Measurements from ENCODE around the gene SPAG6.

Gene SPAG6

GRCh38 chr10:22349755-22350154 is 4.5 kb downstream of the SPAG6 start:
- Histone ChIP-seq H3K27ac (ENCODE audit: extremely low read depth, low read depth, low read length) (no peak overlapping the region), H3K36me3 (ENCODE audit: control insufficient read depth in 2 of 2, insufficient read depth in 1 of 2, low read length in 2 of 2) (no peaks in the 10 kb centered on the region), H3K9me3 (ENCODE audit: control insufficient read depth, insufficient read depth, low read depth, low read length) (no peaks in the 10 kb centered on the region), H3K4me1 (ENCODE audit: control insufficient read depth, insufficient read depth, low read length) (no peaks in the 10 kb centered on the region; the same call in 1 of the 2 replicates), H3K4me3 (ENCODE audit: low read depth, low read length) (no peak overlapping the region)
- ChIA-PET CTCF (interaction anchor here (0.6 to 0.8 kb wide), 3 partner anchors 24 to 367 kb away, joined by 3 to 4 read pairs (median 4); no protein-coding TSS in a partner anchor), POLR2A (no interaction called here)
- TF ChIP-seq ZNF670 (tag by site-specific recombination; IDR thresholded peaks at IDR 0.05; ENCODE audit: low read depth): no peak
- no peak for TF ChIP-seq WT1 (tag by site-specific recombination; IDR thresholded peaks at IDR 0.05)
- TF ChIP-seq ZNF768 (tag by site-specific recombination; IDR thresholded peaks at IDR 0.05): no peak
- no peak for TF ChIP-seq ZNF544 (tag by site-specific recombination; IDR thresholded peaks at IDR 0.05)
- no peak for TF ChIP-seq ZNF488 (tag by site-specific recombination; IDR thresholded peaks at IDR 0.05)
- TF ChIP-seq BCL6B (tag by site-specific recombination; IDR thresholded peaks at IDR 0.05): no peak
- TF ChIP-seq ZNF48 (tag by site-specific recombination; IDR thresholded peaks at IDR 0.05): no peak
- TF ChIP-seq ZBTB20 (tag by site-specific recombination; IDR thresholded peaks at IDR 0.05): no peak
- TF ChIP-seq OVOL3 (tag by site-specific recombination; IDR thresholded peaks at IDR 0.05): no peak
- TF ChIP-seq ZNF426 (tag by site-specific recombination; IDR thresholded peaks at IDR 0.05): no peak
- no peak for TF ChIP-seq GLIS2 (tag by site-specific recombination; IDR thresholded peaks at IDR 0.05)
- no peak for TF ChIP-seq ZNF366 (tag by site-specific recombination; conservative IDR thresholded peaks at IDR 0.05)
- TF ChIP-seq ZNF133 (tag by site-specific recombination; IDR thresholded peaks at IDR 0.05): no peak
- TF ChIP-seq ZNF335 (tag by site-specific recombination; conservative IDR thresholded peaks at IDR 0.05): no peak
- no peak for TF ChIP-seq TCF7L2 (IDR thresholded peaks at IDR 0.05; ENCODE audit: borderline replicate concordance, low read depth, low read length)
- no peak for TF ChIP-seq ZNF24 (tag by site-specific recombination; IDR thresholded peaks at IDR 0.05)
- no peak for TF ChIP-seq ZNF571 (tag by site-specific recombination; IDR thresholded peaks at IDR 0.05)
- TF ChIP-seq ZNF175 (tag by site-specific recombination; IDR thresholded peaks at IDR 0.05): no peak
- TF ChIP-seq ZNF169 (tag by site-specific recombination; IDR thresholded peaks at IDR 0.05): no peak

DNA sequence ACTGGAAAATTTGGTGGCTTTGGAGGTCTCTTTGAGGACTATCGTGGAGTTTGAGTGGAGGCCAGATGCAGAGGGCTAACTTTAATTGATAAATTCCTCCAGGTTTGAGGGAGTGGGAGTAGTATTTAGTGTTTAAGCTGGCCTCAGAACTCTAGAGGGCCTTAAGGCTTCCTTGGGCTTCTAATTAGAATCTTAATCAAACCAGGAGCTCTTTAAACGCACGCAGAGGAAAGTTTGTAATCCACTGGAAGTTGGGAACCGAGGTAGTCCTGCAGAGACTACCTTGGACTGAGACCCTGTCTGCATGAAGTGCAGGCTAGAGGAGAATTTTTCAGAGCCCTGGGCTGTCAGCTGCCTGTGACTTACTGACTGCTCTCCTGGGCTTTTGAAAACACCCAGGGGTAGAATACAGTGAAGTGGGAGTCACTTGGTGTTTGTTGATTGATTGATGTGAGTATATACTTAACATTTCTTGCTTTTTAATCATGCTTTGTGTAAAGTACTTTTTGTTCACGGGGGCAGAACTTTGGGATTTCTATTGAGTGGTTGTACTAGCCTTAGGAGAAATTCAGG is 5.9 kb downstream of the SPAG6 start:
- Histone ChIP-seq H3K4me1 (ENCODE audit: control insufficient read depth, insufficient read depth, low read length) (no peaks in the 10 kb centered on the region), H3K4me3 (ENCODE audit: low read depth, low read length) (no peak overlapping the region), H3K27ac (ENCODE audit: extremely low read depth, low read depth, low read length) (no peak overlapping the region), H3K36me3 (ENCODE audit: control insufficient read depth in 2 of 2, insufficient read depth in 1 of 2, low read length in 2 of 2) (no peaks in the 10 kb centered on the region), H3K9me3 (ENCODE audit: control insufficient read depth, insufficient read depth, low read depth, low read length) (no peaks in the 10 kb centered on the region)
- CTCF ChIA-PET: no interaction called here
- POLR2A ChIA-PET: no interaction called here
- TF ChIP-seq ZBTB8A (tag by site-specific recombination; IDR thresholded peaks at IDR 0.05) (no peak), ZNF266 (tag by site-specific recombination; IDR thresholded peaks at IDR 0.05; ENCODE audit: low read depth) (no peak), ZNF202 (tag by site-specific recombination; IDR thresholded peaks at IDR 0.05; ENCODE audit: borderline replicate concordance) (no peak), ZNF561 (tag by site-specific recombination; IDR thresholded peaks at IDR 0.05; ENCODE audit: borderline replicate concordance) (no peak), GLIS2 (tag by site-specific recombination; IDR thresholded peaks at IDR 0.05) (no peak), ZNF777 (tag by site-specific recombination; IDR thresholded peaks at IDR 0.05; ENCODE audit: borderline replicate concordance) (no peak), KLF10 (tag by site-specific recombination; IDR thresholded peaks at IDR 0.05) (no peak), REST (tag by site-specific recombination; IDR thresholded peaks at IDR 0.05) (no peak), ZNF629 (tag by site-specific recombination; IDR thresholded peaks at IDR 0.05) (no peak), ZNF768 (tag by site-specific recombination; IDR thresholded peaks at IDR 0.05) (no peak), ZNF391 (tag by site-specific recombination; IDR thresholded peaks at IDR 0.05; ENCODE audit: borderline replicate concordance, low read depth) (no peak)
- TF ChIP-seq, protein P1, sequence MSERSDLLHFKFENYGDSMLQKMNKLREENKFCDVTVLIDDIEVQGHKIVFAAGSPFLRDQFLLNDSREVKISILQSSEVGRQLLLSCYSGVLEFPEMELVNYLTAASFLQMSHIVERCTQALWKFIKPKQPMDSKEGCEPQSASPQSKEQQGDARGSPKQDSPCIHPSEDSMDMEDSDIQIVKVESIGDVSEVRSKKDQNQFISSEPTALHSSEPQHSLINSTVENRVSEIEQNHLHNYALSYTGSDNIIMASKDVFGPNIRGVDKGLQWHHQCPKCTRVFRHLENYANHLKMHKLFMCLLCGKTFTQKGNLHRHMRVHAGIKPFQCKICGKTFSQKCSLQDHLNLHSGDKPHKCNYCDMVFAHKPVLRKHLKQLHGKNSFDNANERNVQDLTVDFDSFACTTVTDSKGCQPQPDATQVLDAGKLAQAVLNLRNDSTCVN (tag by site-specific recombination; optimal IDR thresholded peaks at IDR 0.05): no peak

Measured in HEK293 (cell line).